Fibroblast of lung (primary cell): Measurements from ENCODE around the gene PML. TPM values are rescaled to one million over a fixed set of nuclear protein-coding genes. Genes with fewer than 3 reads are reported as not detected.
"Not testable (repeated sequence)": the region's sequence is repeated elsewhere in the genome, so short reads cannot be mapped to it uniquely, and the experiment has no call there.

ENCODE experiments used
- DNase-seq, 2 donors: peaks; one replicate each; pipeline versions ENCODE4 v3.0.0 to v3.0.0-alpha.2; 2010; ENCODE audit warnings: low read depth in 2 of 2
- H2AFZ ChIP-seq: 2 replicates; pipeline ENCODE4 v1.5.1; 2012; ENCODE audit warnings: low read length, control low read depth, inconsistent platforms
- H3K27ac ChIP-seq: 2 replicates; pipeline ENCODE4 v1.5.1; 2011; ENCODE audit warnings: low read length, control low read depth; ENCODE audit not compliant: insufficient read depth
- H3K27me3 ChIP-seq: 2 replicates; pipeline ENCODE4 v1.5.1; 2011; ENCODE audit warnings: mild to moderate bottlenecking, low read length; ENCODE audit not compliant: control insufficient read depth, insufficient read depth
- H3K36me3 ChIP-seq: 2 replicates; pipeline ENCODE4 v1.5.1; 2011; ENCODE audit warnings: low read length; ENCODE audit not compliant: control insufficient read depth, insufficient read depth
- H3K4me1 ChIP-seq: 2 replicates; pipeline ENCODE4 v1.5.1; 2011; ENCODE audit warnings: low read length; ENCODE audit not compliant: control insufficient read depth, insufficient read depth; ENCODE audit errors: extremely low read depth
- H3K4me2 ChIP-seq: 2 replicates; pipeline ENCODE4 v1.5.1; 2011; ENCODE audit warnings: low read length, control low read depth; ENCODE audit not compliant: insufficient read depth; ENCODE audit errors: extremely low read depth
- H3K4me3 ChIP-seq, 4 experiments: fragments of 200-600 bp in 1 of 4; sonication (generic) in 1 of 4; replicated peaks in 1 of 4; 2 replicates each; pipeline ENCODE4 v1.5.1; 2011 to 2016; ENCODE audit warnings: low read length in 4 of 4, low read depth in 3 of 4, mild to moderate bottlenecking in 3 of 4, control low read depth in 2 of 4, inconsistent platforms in 1 of 4, mixed read lengths in 1 of 4; ENCODE audit not compliant: insufficient read depth in 1 of 4; ENCODE audit errors: control extremely low read depth in 1 of 4
- H3K79me2 ChIP-seq: 2 replicates; pipeline ENCODE4 v1.5.1; 2012; ENCODE audit warnings: mild to moderate bottlenecking, low read length, inconsistent platforms; ENCODE audit not compliant: control insufficient read depth, insufficient read depth
- H3K9ac ChIP-seq: 2 replicates; pipeline ENCODE4 v1.5.1; 2011; ENCODE audit warnings: mild to moderate bottlenecking, low read length, control low read depth; ENCODE audit not compliant: insufficient read depth
- H3K9me3 ChIP-seq: 2 replicates; pipeline ENCODE4 v1.5.1; 2012; ENCODE audit warnings: low read depth, low read length; ENCODE audit not compliant: control insufficient read depth, insufficient read depth
- H4K20me1 ChIP-seq: 2 replicates; pipeline ENCODE4 v1.5.1; 2011; ENCODE audit warnings: low read length; ENCODE audit not compliant: control insufficient read depth, insufficient read depth; ENCODE audit errors: extremely low read depth
- EZH2 ChIP-seq: IDR thresholded peaks from 2 replicates; pipeline ENCODE4 v1.5.1; 2012; ENCODE audit warnings: low read length, control low read depth, mild to moderate bottlenecking; ENCODE audit errors: missing control alignments
- polyA plus RNA-seq, 2 donors: library from polyadenylated mRNA; depleted of rRNA in 1 of 2; stranded (reverse) in 1 of 2; unstranded in 1 of 2; fragments of >200 nt; gene quantifications; 2 replicates each; pipeline ENCODE4 v1.2.1, GENCODE V29; 2011 to 2012; ENCODE audit warnings: missing spikeins in 1 of 2
- total RNA-seq: library from RNA; depleted of rRNA; stranded (reverse); fragments of >200 nt; gene quantifications from 2 replicates; pipeline ENCODE4 v1.2.1, GENCODE V29; 2014
- TF ChIP-seq, protein P1 (sequence below), 2 donors: IDR thresholded peaks in 1 of 2; conservative IDR thresholded peaks in 1 of 2; 1 replicate in 1 of 2; 2 replicates in 1 of 2; pipeline ENCODE4 v1.5.1; 2011 to 2012; ENCODE audit warnings: low read length in 2 of 2, control low read depth in 1 of 2, inconsistent platforms in 1 of 2, low read depth in 1 of 2, mild to moderate bottlenecking in 1 of 2

The PML gene
- total and polyA plus RNA-seq, 2 donors (not counting 1 experiment from before 2014, with no cell fraction given) = 11.1 to 34.0 TPM

DNA sequence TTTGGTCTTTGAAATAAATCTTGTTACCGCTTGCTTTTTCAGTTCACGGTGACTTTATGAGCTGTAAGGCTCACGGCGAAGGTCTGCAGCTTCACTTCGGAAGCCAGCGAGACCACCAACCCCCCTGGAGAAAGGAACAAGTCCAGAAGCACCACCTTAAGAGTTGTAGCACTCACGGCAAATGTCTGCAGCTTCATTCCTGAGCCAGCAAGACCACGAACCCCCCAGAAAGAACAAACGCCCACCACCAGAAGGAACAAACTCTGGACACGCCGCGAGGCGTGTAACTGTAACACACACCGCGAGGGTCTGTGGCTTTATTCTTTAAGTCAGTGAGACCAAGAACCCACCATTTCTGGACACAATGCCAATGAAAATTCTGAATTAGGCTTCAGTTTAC is 59.0 kb downstream of the PML start:
- no peak overlapping the region for H3K9ac ChIP-seq
- TF ChIP-seq, protein P1, sequence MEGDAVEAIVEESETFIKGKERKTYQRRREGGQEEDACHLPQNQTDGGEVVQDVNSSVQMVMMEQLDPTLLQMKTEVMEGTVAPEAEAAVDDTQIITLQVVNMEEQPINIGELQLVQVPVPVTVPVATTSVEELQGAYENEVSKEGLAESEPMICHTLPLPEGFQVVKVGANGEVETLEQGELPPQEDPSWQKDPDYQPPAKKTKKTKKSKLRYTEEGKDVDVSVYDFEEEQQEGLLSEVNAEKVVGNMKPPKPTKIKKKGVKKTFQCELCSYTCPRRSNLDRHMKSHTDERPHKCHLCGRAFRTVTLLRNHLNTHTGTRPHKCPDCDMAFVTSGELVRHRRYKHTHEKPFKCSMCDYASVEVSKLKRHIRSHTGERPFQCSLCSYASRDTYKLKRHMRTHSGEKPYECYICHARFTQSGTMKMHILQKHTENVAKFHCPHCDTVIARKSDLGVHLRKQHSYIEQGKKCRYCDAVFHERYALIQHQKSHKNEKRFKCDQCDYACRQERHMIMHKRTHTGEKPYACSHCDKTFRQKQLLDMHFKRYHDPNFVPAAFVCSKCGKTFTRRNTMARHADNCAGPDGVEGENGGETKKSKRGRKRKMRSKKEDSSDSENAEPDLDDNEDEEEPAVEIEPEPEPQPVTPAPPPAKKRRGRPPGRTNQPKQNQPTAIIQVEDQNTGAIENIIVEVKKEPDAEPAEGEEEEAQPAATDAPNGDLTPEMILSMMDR (conservative IDR thresholded peaks at IDR 0.05 in 1 of 2, IDR thresholded peaks at IDR 0.05 in 1 of 2; ENCODE audit: low read depth in 1 of 2, low read length in 2 of 2) = no peak
- TF ChIP-seq EZH2 = no peak
- peaks cover 2% of the 10 kb centered on the region for H3K27me3 ChIP-seq
- no peak overlapping the region for H2AFZ ChIP-seq
- no peaks in the 10 kb centered on the region for H3K36me3 ChIP-seq
- no peak for DNase-seq
- H3K4me1 ChIP-seq = peaks cover 30% of the 10 kb centered on the region
- no peak overlapping the region for H3K27ac ChIP-seq
- H3K79me2 ChIP-seq = no peaks in the 10 kb centered on the region
- no peaks in the 10 kb centered on the region for H3K9me3 ChIP-seq
- no peaks in the 10 kb centered on the region for H4K20me1 ChIP-seq
- peak overlapping the region; percentile 49 for H3K4me2 ChIP-seq
- H3K4me3 ChIP-seq = no peak overlapping the region

DNA sequence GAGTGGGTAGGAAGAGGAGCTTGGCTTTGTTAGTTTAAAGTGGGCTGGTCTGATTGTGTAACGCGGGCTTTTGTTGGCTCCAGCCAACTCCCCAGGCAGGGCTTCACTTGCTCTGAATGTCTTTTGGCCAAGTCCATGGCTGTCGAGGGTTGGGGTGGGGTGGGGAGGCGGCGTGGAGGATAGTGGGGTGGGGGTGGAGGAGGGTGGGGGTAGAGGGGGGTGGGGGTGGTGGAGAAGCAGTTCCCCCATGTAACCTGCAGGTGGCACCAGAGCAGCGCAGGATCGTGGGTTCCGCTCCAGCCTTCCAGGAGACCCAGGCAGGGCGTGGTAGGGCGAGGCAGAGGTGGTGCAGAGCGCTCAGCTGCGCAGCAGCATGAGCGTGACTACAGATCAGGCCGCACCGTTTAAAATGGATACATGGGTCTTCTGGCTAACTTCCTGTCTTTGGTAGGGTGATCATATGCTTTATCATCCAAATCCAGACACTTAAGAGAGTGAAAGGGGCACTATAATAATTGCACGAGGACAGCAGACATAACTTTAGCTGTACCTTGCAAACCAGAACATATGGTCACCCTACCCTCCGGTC is 59.5 kb downstream of the PML start:
- DNase-seq = peak; percentile 69 to 78
- peak overlapping the region; percentile 55 for H3K4me2 ChIP-seq
- no peak overlapping the region for H3K9ac ChIP-seq
- H3K27me3 ChIP-seq = peaks cover 2% of the 10 kb centered on the region
- no peaks in the 10 kb centered on the region for H4K20me1 ChIP-seq
- TF ChIP-seq EZH2 = no peak
- TF ChIP-seq, protein P1 (conservative IDR thresholded peaks at IDR 0.05 in 1 of 2, IDR thresholded peaks at IDR 0.05 in 1 of 2; ENCODE audit: low read depth in 1 of 2, low read length in 2 of 2) = peak; percentile 53 to 71
- H2AFZ ChIP-seq = no peak overlapping the region
- H3K27ac ChIP-seq = no peak overlapping the region
- no peaks in the 10 kb centered on the region for H3K9me3 ChIP-seq
- H3K4me1 ChIP-seq = peaks cover 30% of the 10 kb centered on the region
- H3K36me3 ChIP-seq = no peaks in the 10 kb centered on the region
- peak overlapping the region in 1 of 4 experiments; percentile 25 for H3K4me3 ChIP-seq
- H3K79me2 ChIP-seq = no peaks in the 10 kb centered on the region

DNA sequence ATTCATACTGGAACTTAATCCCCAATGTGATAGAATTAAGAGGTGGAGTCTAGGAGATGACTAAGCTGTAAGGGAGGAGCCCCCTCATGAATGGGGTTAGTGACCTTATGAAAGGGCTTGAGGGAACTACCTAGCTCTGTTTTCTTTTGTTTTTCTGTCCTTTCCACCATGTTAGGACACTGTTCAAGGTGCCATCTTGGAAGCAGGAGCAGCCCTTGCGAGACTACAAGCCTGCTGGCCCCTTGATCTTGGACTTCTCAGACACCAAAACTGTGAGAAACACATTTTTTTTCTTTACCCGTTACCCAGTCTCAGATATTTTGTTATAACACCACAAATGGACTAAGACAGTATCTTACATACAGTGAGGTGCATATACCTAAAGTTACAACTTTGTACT is 61.3 kb downstream of the PML start:
- TF ChIP-seq EZH2 = no peak
- no peaks in the 10 kb centered on the region for H3K79me2 ChIP-seq
- no peak overlapping the region for H3K4me2 ChIP-seq
- H3K9ac ChIP-seq = no peak overlapping the region
- no peak overlapping the region for H3K4me3 ChIP-seq
- H3K27me3 ChIP-seq = peaks cover 2% of the 10 kb centered on the region
- H3K36me3 ChIP-seq = no peaks in the 10 kb centered on the region
- H2AFZ ChIP-seq = no peak overlapping the region
- peaks cover 21% of the 10 kb centered on the region for H3K4me1 ChIP-seq
- no peak overlapping the region for H3K27ac ChIP-seq
- no peaks in the 10 kb centered on the region for H4K20me1 ChIP-seq
- no peaks in the 10 kb centered on the region for H3K9me3 ChIP-seq
- no peak for DNase-seq

DNA sequence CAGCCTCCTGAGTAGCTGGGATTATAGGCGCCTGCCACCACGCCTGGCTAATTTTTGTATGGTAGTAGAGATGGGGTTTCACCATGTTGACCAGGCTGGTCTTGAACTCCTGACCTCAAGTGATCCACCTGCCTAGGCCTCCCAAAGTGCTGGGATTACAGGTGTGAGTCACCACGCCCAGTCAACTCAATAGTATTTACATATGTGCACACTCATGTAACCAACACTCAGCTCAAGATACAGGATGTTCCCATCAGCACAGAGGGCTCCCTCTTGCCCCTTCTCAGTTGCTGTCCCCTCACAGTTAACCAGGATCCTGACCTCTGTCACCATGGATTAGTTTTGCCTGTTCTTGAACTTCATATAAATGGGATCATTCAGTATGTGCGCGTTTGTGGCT is 61.8 kb downstream of the PML start:
- H3K4me2 ChIP-seq, H3K9ac ChIP-seq, H3K27me3 ChIP-seq, DNase-seq, H3K27ac ChIP-seq, H3K79me2 ChIP-seq, H3K36me3 ChIP-seq, H2AFZ ChIP-seq, H4K20me1 ChIP-seq, H3K4me3 ChIP-seq, H3K9me3 ChIP-seq: not testable (repeated sequence)
- H3K4me1 ChIP-seq = peaks cover 18% of the 10 kb centered on the region

DNA sequence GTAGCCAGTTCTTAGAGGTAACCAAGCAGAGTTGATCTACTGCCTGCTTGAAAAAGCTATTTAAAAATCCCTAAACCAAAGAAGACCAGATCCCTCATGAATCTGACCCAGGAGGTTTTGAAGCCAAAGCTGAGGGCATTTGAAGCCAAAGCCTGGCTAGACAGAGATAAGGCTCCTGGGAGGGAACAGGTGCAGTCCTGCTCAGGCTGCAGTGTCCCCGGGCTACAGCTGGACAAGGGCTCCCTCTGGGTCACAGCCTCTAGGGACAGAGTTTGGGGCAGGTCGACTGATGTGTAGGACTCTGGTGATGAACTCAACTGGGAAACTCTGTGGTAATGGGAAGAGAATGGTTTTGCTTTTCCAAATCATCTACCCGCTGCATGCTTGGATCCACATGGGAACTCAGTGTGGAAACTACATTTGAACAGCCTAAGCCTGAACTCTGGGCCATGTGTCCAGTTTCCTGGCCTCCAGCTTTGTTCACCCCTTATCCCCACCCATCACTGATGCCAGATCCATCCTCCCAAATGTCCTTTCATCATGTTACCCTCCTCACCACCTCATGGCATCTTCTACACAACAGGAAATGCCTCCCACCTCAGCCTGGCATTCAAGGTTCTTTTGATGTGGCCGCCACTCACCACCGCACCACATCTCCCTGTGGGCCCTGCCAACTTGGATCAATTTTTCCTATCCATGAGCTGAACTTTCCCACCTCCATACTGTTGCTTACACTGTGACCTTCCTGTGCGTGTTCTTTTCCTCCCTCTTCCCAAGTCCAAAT is 64.7 kb downstream of the PML start:
- not testable (repeated sequence) for H3K9me3 ChIP-seq, H3K36me3 ChIP-seq, H3K27ac ChIP-seq, H4K20me1 ChIP-seq, H3K4me2 ChIP-seq, H3K4me1 ChIP-seq, H2AFZ ChIP-seq, DNase-seq, H3K9ac ChIP-seq, H3K79me2 ChIP-seq, H3K27me3 ChIP-seq, H3K4me3 ChIP-seq
